Sigmoid colon (tissue), 7 donors: ENCODE results near the gene SRC. TPM values are rescaled to one million over a fixed set of nuclear protein-coding genes. Genes with fewer than 3 reads are reported as not detected.
A peak's percentile ranks its signal among the peaks of the same experiment; 100 is the strongest.

Source experiments
- DNase-seq: peaks from one replicate; pipeline ENCODE4 v3.0.0-alpha.2; 2019
- H3K27ac ChIP-seq, 4 donors: fragments of 200-600 bp; sonication (generic); one replicate each; pipeline ENCODE4 v1.5.1; 2016 to 2019; ENCODE audit warnings: mild to moderate bottlenecking in 1 of 4
- H3K27me3 ChIP-seq, 3 donors: fragments of 200-600 bp; sonication (generic); one replicate each; pipeline ENCODE4 v1.5.1; 2019; ENCODE audit warnings: mild to moderate bottlenecking in 1 of 3
- H3K36me3 ChIP-seq, 4 donors: fragments of 200-600 bp; sonication (generic); one replicate each; pipeline ENCODE4 v1.5.1; 2016 to 2019
- H3K4me1 ChIP-seq, 4 donors: fragments of 200-600 bp; sonication (generic); one replicate each; pipeline ENCODE4 v1.5.1; 2017 to 2019
- H3K4me3 ChIP-seq, 4 donors: fragments of 200-600 bp; sonication (generic); one replicate each; pipeline ENCODE4 v1.5.1; 2017 to 2019; ENCODE audit warnings: mild to moderate bottlenecking in 2 of 4, moderate library complexity in 1 of 4
- H3K9me3 ChIP-seq, 4 donors: fragments of 200-600 bp in 3 of 4; sonication (generic) in 3 of 4; one replicate each; pipeline versions ENCODE4 v1.5.1 to v1.6.1; 2013 to 2019
- EP300 ChIP-seq, 4 donors: sonication (generic); formaldehyde crosslinking; IDR thresholded peaks; one replicate each; pipeline ENCODE4 v1.6.1; 2017; ENCODE audit warnings: antibody characterized with exemption in 4 of 4
- POLR2A ChIP-seq, 2 donors: fragments of 450-650 bp; IDR thresholded peaks; one replicate each; pipeline ENCODE4 v1.6.1; 2016; ENCODE audit warnings: antibody characterized with exemption in 2 of 2, mild to moderate bottlenecking in 2 of 2, moderate library complexity in 2 of 2
- POLR2AphosphoS5 ChIP-seq, 4 donors: sonication (generic); formaldehyde crosslinking; IDR thresholded peaks; one replicate each; pipeline ENCODE4 v1.6.1; 2017; ENCODE audit warnings: antibody characterized with exemption in 4 of 4
- WGBS, 2 donors: extraction: QIAGEN DNeasy Blood & Tissue Kit; methylation state at CpG; one replicate each; pipeline ENCODE4 v1.1.7; 2013; 5-methylcytosine and 5-hydroxymethylcytosine counted together
- intact Hi-C: fragments of 100-400 bp; cut with DNase I; formaldehyde crosslinking; loops from one replicate; pipeline ENCODE4 v1.15.1; 2023
- polyA plus RNA-seq, 3 donors: library from polyadenylated mRNA; stranded (reverse); fragments of 200-250 nt; gene quantifications; one replicate each; pipeline ENCODE4 v1.2.3, GENCODE V29; 2013
- total RNA-seq, 4 donors: library from RNA; depleted of rRNA; stranded (reverse); fragments of >200 nt; gene quantifications; one replicate each; pipeline ENCODE4 v1.1.0, GENCODE V29; 2016
- TF ChIP-seq, protein P1 (sequence below), 4 experiments: fragments of 450-650 bp in 3 of 4; fragments of 200-600 bp in 1 of 4; IDR thresholded peaks; one replicate each; pipeline ENCODE4 v1.5.1; 2016 to 2019; ENCODE audit warnings: antibody characterized with exemption in 4 of 4, mild to moderate bottlenecking in 3 of 4, moderate library complexity in 2 of 4
- donor health status: healthy with polysubstance abuse.
- donor health status: Bipolar disorder and iron deficiency.
- donor health status: healthy.

SRC gene
- total and polyA plus RNA-seq, 7 donors = 28.1 to 91.8 (median 52.3) TPM

DNA sequence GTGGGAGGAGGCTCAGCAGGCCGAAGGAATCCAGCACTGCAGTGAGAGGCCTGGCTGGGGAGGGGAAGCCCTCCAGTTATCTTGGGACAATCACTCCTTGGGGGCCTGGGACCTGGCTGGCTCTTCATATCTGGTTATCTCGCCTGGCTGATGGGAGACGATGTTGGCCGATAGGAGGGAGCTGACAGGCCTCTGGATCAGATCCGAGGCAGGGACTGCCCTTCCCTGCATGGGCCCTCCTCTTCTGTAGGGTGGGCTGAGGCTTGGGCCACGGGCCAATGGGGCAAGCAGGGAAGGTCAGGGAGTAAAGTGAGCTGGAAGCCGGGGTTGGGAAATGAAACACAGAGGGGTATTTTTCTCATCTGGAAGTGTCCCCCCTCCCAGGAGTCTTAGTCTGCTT is 31.3 kb upstream of the SRC start:
- no peak overlapping the region for H3K4me3 ChIP-seq
- peak overlapping the region; percentile 77 to 92 (median 85) for H3K27ac ChIP-seq
- peaks cover 0 to 21% (median 0%) of the 10 kb centered on the region in 4 donors for H3K36me3 ChIP-seq
- TF ChIP-seq EP300 (IDR thresholded peaks at IDR 0.05) (no peak), POLR2AphosphoS5 (IDR thresholded peaks at IDR 0.05) (no peak), POLR2A (IDR thresholded peaks at IDR 0.05) (no peak)
- TF ChIP-seq, protein P1, sequence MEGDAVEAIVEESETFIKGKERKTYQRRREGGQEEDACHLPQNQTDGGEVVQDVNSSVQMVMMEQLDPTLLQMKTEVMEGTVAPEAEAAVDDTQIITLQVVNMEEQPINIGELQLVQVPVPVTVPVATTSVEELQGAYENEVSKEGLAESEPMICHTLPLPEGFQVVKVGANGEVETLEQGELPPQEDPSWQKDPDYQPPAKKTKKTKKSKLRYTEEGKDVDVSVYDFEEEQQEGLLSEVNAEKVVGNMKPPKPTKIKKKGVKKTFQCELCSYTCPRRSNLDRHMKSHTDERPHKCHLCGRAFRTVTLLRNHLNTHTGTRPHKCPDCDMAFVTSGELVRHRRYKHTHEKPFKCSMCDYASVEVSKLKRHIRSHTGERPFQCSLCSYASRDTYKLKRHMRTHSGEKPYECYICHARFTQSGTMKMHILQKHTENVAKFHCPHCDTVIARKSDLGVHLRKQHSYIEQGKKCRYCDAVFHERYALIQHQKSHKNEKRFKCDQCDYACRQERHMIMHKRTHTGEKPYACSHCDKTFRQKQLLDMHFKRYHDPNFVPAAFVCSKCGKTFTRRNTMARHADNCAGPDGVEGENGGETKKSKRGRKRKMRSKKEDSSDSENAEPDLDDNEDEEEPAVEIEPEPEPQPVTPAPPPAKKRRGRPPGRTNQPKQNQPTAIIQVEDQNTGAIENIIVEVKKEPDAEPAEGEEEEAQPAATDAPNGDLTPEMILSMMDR (IDR thresholded peaks at IDR 0.05) = no peak
- H3K27me3 ChIP-seq = no peaks in the 10 kb centered on the region
- peak; percentile 85 for DNase-seq
- no peaks in the 10 kb centered on the region for H3K9me3 ChIP-seq
- WGBS, 2 donors = 73 to 86% methylated on average over 7 of the region's 7 CpGs
- intact Hi-C loops = no loop called here
- H3K4me1 ChIP-seq = peaks cover 6 to 88% (median 74%) of the 10 kb centered on the region in 4 donors

DNA sequence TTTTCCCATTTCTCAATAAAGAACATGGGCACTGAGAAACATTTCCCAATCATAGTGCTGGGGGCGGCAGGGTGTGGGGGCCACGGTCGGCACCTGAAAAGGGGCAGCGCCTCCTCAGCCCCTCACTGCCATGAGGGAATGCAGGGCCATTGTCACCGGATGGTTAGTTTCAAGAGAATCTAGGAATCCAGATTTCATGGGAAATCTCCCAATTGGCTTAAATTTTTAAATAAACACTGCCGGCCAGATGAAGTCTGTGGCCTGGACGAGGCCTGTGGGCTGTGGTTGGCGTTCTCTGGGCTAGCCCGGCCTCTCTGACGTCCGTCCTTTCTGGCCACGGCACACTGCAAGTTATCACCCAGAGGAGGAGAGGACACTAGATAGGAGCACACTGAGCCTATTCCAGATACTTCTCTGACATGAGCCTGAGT is 30.9 kb upstream of the SRC start:
- H3K36me3 ChIP-seq = peaks cover 0 to 20% (median 0%) of the 10 kb centered on the region in 4 donors
- peak; percentile 95 for DNase-seq
- intact Hi-C loops = no loop called here
- peaks cover 6 to 88% (median 72%) of the 10 kb centered on the region in 4 donors for H3K4me1 ChIP-seq
- peak overlapping the region; percentile 77 to 92 (median 85) for H3K27ac ChIP-seq
- no peaks in the 10 kb centered on the region for H3K27me3 ChIP-seq
- TF ChIP-seq, protein P1 (IDR thresholded peaks at IDR 0.05) = no peak
- TF ChIP-seq POLR2AphosphoS5 (IDR thresholded peaks at IDR 0.05) (peak; percentile 70 to 76 (median 74)), POLR2A (IDR thresholded peaks at IDR 0.05) (no peak), EP300 (IDR thresholded peaks at IDR 0.05) (peak in 2 of 4 donors; percentile 17 to 51)
- no peak overlapping the region for H3K4me3 ChIP-seq
- WGBS, 2 donors = 81 to 84% methylated on average over 12 of the region's 12 CpGs
- no peaks in the 10 kb centered on the region for H3K9me3 ChIP-seq

DNA sequence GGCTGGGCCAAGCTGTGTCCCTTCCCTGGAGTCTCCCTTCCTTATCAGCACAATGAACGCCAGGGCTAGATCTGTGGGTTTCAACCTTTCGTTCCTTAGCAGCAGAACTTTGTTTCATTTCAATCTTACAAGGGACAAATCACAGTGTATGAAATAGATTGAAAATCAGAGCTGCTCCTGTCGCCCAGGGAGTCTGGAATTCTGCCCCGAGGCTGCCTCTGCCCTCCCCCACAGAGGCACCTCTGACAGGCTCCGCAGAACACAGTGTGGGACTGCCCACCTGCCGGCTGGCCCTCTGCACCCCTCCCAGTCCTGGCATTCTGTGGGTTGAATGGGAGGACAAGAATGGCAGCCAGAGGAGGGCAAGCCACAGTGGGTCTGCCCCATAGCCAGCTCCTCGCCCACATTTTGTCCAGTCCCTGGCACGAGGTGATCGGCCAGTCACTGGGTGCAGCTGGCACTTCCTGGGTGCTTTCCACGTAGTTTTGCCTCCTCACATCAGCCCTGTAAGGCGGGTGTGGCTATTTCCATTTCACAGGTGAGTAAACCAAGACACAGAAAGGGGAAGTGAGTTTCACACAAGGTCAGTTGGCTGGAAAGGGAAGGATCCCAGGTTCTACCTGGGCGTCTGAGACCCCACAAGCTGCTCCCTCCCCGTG is 30.4 kb upstream of the SRC start:
- H3K27me3 ChIP-seq = no peaks in the 10 kb centered on the region
- no peak overlapping the region for H3K4me3 ChIP-seq
- H3K4me1 ChIP-seq = peaks cover 6 to 86% (median 70%) of the 10 kb centered on the region in 4 donors
- intact Hi-C loops = no loop called here
- peaks cover 0 to 15% (median 0%) of the 10 kb centered on the region in 4 donors for H3K36me3 ChIP-seq
- DNase-seq = peak; percentile 71
- H3K27ac ChIP-seq = peak overlapping the region; percentile 77 to 92 (median 85)
- TF ChIP-seq POLR2AphosphoS5 (IDR thresholded peaks at IDR 0.05) (no peak), EP300 (IDR thresholded peaks at IDR 0.05) (no peak), POLR2A (IDR thresholded peaks at IDR 0.05) (no peak)
- TF ChIP-seq, protein P1 (IDR thresholded peaks at IDR 0.05) = no peak
- H3K9me3 ChIP-seq = no peaks in the 10 kb centered on the region
- 59 to 62% methylated on average over 13 of the region's 13 CpGs for WGBS, 2 donors

DNA sequence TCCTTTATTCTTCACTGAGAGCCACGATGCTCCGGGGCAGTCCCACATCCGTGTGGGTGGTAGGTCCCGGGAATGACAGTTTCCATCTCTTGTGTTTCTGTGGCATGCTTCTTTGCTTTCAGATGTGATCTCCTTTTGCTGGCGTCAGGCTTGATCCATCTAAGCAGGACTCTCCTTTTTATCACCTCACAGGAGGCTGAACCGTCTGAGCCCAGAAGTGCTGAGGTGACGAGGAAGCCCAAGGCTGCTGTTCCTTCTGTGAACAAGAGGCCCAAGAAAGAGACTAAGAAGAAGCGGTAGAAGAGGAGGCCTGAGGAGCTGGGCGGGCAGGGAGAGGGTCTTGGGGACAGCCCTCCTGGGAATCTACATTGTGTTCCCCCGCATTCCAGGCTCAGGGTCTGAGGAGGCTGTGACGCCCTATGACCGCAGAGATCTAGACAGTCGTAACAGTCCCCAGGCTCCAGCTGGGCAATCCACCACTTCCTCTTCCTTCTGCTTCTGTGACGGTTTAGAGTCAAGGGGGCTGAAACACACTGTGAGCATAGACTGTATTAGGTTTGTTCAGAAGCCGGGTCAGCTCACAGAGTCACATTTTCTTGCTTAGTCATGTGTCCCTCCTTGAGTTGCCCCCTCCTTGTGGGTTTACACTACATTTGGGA is 29.7 kb upstream of the SRC start:
- H3K27ac ChIP-seq = peak overlapping the region; percentile 77 to 92 (median 85)
- WGBS, 2 donors = 58 to 81% methylated on average over 15 of the region's 15 CpGs
- H3K9me3 ChIP-seq = no peaks in the 10 kb centered on the region
- DNase-seq = no peak
- intact Hi-C loops = no loop called here
- H3K4me1 ChIP-seq = peaks cover 6 to 80% (median 63%) of the 10 kb centered on the region in 4 donors
- H3K27me3 ChIP-seq = no peaks in the 10 kb centered on the region
- H3K4me3 ChIP-seq = no peak overlapping the region
- H3K36me3 ChIP-seq = peaks cover 0 to 13% (median 0%) of the 10 kb centered on the region in 4 donors
- TF ChIP-seq, protein P1 (IDR thresholded peaks at IDR 0.05) = no peak
- TF ChIP-seq POLR2A (IDR thresholded peaks at IDR 0.05) (no peak), POLR2AphosphoS5 (IDR thresholded peaks at IDR 0.05) (no peak), EP300 (IDR thresholded peaks at IDR 0.05) (no peak)
